K562 (cell line): ENCODE measurements around the gene ARHGEF4. TPM values are rescaled to one million over a fixed set of nuclear protein-coding genes. Genes with fewer than 3 reads are reported as not detected.

ENCODE experiments used
- EP300 ChIP-seq: IDR thresholded peaks from 2 replicates; pipeline ENCODE4 v1.6.1; 2012; ENCODE audit warnings: low read length, improper control_type of control experiment
- EZH2 ChIP-seq: IDR thresholded peaks from 2 replicates; pipeline ENCODE4 v1.6.1; 2012; ENCODE audit warnings: low read depth, mild to moderate bottlenecking, inconsistent platforms, low read length, borderline replicate concordance
- GTF2E2 ChIP-seq: fragments of 200-800 bp; sonication (Bioruptor generic); IDR thresholded peaks from 2 replicates; pipeline ENCODE4 v1.6.1; 2016; ENCODE audit warnings: missing genetic modification characterization, missing compliant biosample characterization
- HCFC1 ChIP-seq: IDR thresholded peaks from 2 replicates; pipeline ENCODE4 v1.6.1; 2012; ENCODE audit warnings: low read depth, low read length, improper control_type of control experiment
- HIVEP1 ChIP-seq: fragments of 250-450 bp; sonication (Bioruptor Pico); IDR thresholded peaks from 2 replicates; pipeline ENCODE4 v1.4.0; 2020; ENCODE audit warnings: mild to moderate bottlenecking
- MBD1 ChIP-seq: fragments of 250-450 bp; sonication (Bioruptor Pico); IDR thresholded peaks from 2 replicates; pipeline ENCODE4 v1.8.0; 2022; ENCODE audit warnings: inconsistent platforms
- MCM7 ChIP-seq, 2 experiments: fragments of 450-650 bp; IDR thresholded peaks; 2 replicates each; pipeline ENCODE4 v1.6.1; 2016 to 2018
- MEIS2 ChIP-seq: fragments of 450-650 bp; IDR thresholded peaks from 2 replicates; pipeline ENCODE4 v1.6.1; 2014; ENCODE audit warnings: mild to moderate bottlenecking; ENCODE audit not compliant: partially characterized antibody
- MTA3 ChIP-seq: fragments of 450-650 bp; formaldehyde crosslinking; IDR thresholded peaks from 2 replicates; pipeline ENCODE4 v1.6.1; 2017; ENCODE audit warnings: mild to moderate bottlenecking, borderline replicate concordance
- PHF8 ChIP-seq: fragments of 200-600 bp; sonication (generic); IDR thresholded peaks from 2 replicates; pipeline ENCODE4 v1.6.1; 2012; ENCODE audit warnings: mixed run types, mild to moderate bottlenecking, inconsistent platforms, low read length, moderate library complexity, borderline replicate concordance
- RCOR1 ChIP-seq, 2 experiments: IDR thresholded peaks; 2 replicates each; pipeline ENCODE4 v1.6.1; 2012; ENCODE audit warnings: low read depth in 2 of 2, low read length in 2 of 2, borderline replicate concordance in 1 of 2, improper control_type of control experiment in 1 of 2
- SRSF9 ChIP-seq: fragments of 200-400 bp; formaldehyde crosslinking; IDR thresholded peaks from 2 replicates; pipeline ENCODE4 v1.6.1; 2017; ENCODE audit warnings: low read depth, low read length, borderline replicate concordance
- TARDBP ChIP-seq: fragments of 450-650 bp; IDR thresholded peaks from 2 replicates; pipeline ENCODE4 v1.6.1; 2016
- WHSC1 ChIP-seq: IDR thresholded peaks from one replicate; pipeline ENCODE4 v1.6.1; 2012; ENCODE audit warnings: low read length, control low read depth, inconsistent platforms
- YBX1 ChIP-seq: fragments of 450-650 bp; IDR thresholded peaks from 2 replicates; pipeline ENCODE4 v1.7.1; 2016; ENCODE audit warnings: mild to moderate bottlenecking
- ZNF12 ChIP-seq: sonication (generic); formaldehyde crosslinking; IDR thresholded peaks from 2 replicates; pipeline ENCODE4 v1.4.0; 2020; ENCODE audit warnings: mild to moderate bottlenecking, missing genetic modification reagents
- ZNF24 ChIP-seq: fragments of 450-650 bp; IDR thresholded peaks from 2 replicates; pipeline ENCODE4 v1.6.1; 2016
- ZNF609 ChIP-seq: sonication (generic); formaldehyde crosslinking; IDR thresholded peaks from 2 replicates; pipeline ENCODE4 v1.8.1; 2023; ENCODE audit warnings: missing genetic modification reagents, mild to moderate bottlenecking, borderline replicate concordance
- ZNF668 ChIP-seq: fragments of 250-450 bp; sonication (Bioruptor Pico); IDR thresholded peaks from 2 replicates; pipeline ENCODE4 v1.8.0; 2022; ENCODE audit warnings: mild to moderate bottlenecking, inconsistent platforms
- ZNF76 ChIP-seq: fragments of 250-450 bp; sonication (Bioruptor Pico); IDR thresholded peaks from 2 replicates; pipeline ENCODE4 v1.4.0; 2020; ENCODE audit warnings: mild to moderate bottlenecking, moderate library complexity, borderline replicate concordance
- ZNF766 ChIP-seq: fragments of 200-800 bp; sonication (Bioruptor generic); conservative IDR thresholded peaks from 2 replicates; pipeline ENCODE4 v1.6.1; 2016; ENCODE audit warnings: missing genetic modification characterization, missing compliant biosample characterization
- polyA plus RNA-seq, 8 experiments: library from polyadenylated mRNA; depleted of rRNA in 4 of 8; stranded (reverse) in 5 of 8; unstranded in 3 of 8; fragments of >200 nt; fragmentation: Nextera tagmentation in 2 of 8; fragmentation: Illumina TruSeq in 1 of 8; extraction: Ambion mirVana in 2 of 8; extraction: Trizol in 1 of 8; gene quantifications; 2 replicates each; pipeline versions ENCODE4 v1.2.1 to v1.2.3, GENCODE V29; 2011 to 2014; ENCODE audit warnings: inconsistent platforms in 1 of 8, missing spikeins in 1 of 8
- total RNA-seq, 7 experiments: library from RNA; depleted of rRNA in 6 of 7; stranded (reverse); fragments of >200 nt in 6 of 7; fragmentation: Illumina TruSeq in 2 of 7; extraction: Trizol in 2 of 7; gene quantifications; 2 replicates each; pipeline versions ENCODE4 v1.2.1 to v1.2.3, GENCODE V29; 2011 to 2021; ENCODE audit warnings: low replicate concordance in 1 of 7
- TF ChIP-seq, protein P1 (sequence below): sonication (generic); formaldehyde crosslinking; IDR thresholded peaks from 2 replicates; pipeline ENCODE4 v1.8.1; 2023; ENCODE audit warnings: mild to moderate bottlenecking, missing genetic modification reagents

ARHGEF4 gene
- total and polyA plus RNA-seq, 9 of the 15 experiments (the other 6 are each of a cell fraction or from before 2014, with no cell fraction given) = not detected

DNA sequence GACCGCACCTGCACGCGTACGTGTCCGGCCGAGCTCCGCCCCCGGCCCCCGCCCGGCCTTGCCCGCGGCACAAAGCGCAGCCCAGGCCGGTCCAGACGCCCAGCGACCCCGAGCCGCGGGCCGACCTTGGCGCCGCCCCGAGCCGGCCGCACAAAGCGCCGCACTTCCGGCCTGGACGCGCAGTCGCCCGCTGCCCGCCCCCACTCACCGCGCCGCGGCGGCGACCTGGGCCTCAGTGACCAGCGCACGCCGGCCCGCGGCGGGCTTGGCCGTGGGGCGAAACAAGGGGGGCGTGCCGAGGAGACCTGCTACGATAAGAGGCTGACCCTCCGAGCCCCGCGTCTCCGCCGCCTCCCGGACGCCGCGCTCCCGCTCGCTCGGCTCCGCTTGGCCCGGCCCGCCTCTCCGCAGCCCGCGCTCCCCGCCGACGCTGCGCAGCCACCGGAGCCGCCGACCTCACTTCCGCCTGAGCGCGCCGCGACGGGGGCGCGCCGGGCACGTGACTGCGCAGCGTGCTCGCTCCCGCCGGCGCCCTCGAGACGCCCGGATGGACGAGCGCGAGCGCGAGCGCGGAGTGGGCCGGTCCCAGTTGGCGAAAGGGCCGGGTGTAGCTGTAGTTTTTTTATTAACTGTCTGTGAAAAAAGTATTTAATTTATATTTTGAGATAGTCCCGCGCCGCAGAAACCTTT, 256.4 kb downstream of the ARHGEF4 start, which contains the start of gene FAM168B (continued):
- TF ChIP-seq ZNF766 (CRISPR knock-in tag) = peak; percentile 92; the same call in 1 of the 2 replicates
- TF ChIP-seq GTF2E2 = peak; percentile 80; the same call in 1 of the 2 replicates
- TF ChIP-seq WHSC1 = no peak
- TF ChIP-seq, protein P1, sequence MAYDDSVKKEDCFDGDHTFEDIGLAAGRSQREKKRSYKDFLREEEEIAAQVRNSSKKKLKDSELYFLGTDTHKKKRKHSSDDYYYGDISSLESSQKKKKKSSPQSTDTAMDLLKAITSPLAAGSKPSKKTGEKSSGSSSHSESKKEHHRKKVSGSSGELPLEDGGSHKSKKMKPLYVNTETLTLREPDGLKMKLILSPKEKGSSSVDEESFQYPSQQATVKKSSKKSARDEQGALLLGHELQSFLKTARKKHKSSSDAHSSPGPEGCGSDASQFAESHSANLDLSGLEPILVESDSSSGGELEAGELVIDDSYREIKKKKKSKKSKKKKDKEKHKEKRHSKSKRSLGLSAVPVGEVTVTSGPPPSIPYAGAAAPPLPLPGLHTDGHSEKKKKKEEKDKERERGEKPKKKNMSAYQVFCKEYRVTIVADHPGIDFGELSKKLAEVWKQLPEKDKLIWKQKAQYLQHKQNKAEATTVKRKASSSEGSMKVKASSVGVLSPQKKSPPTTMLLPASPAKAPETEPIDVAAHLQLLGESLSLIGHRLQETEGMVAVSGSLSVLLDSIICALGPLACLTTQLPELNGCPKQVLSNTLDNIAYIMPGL = no peak
- peak; percentile 41 for TF ChIP-seq ZNF24
- no peak for TF ChIP-seq SRSF9
- TF ChIP-seq EZH2 = no peak
- TF ChIP-seq ZNF76 (CRISPR knock-in tag) = no peak
- TF ChIP-seq MEIS2 = peak; percentile 14
- TF ChIP-seq PHF8 = peak; percentile 96; the same call in 1 of the 2 replicates
- no peak for TF ChIP-seq HIVEP1 (CRISPR knock-in tag)
- no peak for TF ChIP-seq EP300
- no peak for TF ChIP-seq MTA3
- TF ChIP-seq MBD1 (CRISPR knock-in tag) = no peak
- no peak for TF ChIP-seq ZNF668 (CRISPR knock-in tag)
- TF ChIP-seq HCFC1 = peak; percentile 51; the same call in 1 of the 2 replicates
- no peak for TF ChIP-seq ZNF609 (CRISPR knock-in tag)
- TF ChIP-seq MCM7 (IDR thresholded peaks at IDR 0.05) = no peak
- TF ChIP-seq TARDBP = no peak
- TF ChIP-seq ZNF12 (CRISPR knock-in tag) = 0 out of 2 replicates have a peak, but pooled peaks have one; percentile 51
- no peak for TF ChIP-seq RCOR1 (IDR thresholded peaks at IDR 0.05; ENCODE audit: borderline replicate concordance in 1 of 2, low read depth in 2 of 2, low read length in 2 of 2)
- no peak for TF ChIP-seq YBX1
